AG04449 (cell line): ENCODE measurements around the gene G3BP2.

Experiments
- CTCF ChIA-PET: fragments of 350-600 bp; formaldehyde crosslinking; extraction: SDS; loops from one replicate; lab custom pipeline; 2021; ENCODE audit warnings: antibody characterized with exemption; lab: Yijun Ruan, JAX
- POLR2A ChIA-PET: fragments of 400-600, 350-600 bp; formaldehyde crosslinking; extraction: SDS; loops from one replicate; lab custom pipeline; 2020; ENCODE audit warnings: antibody characterized with exemption, inconsistent platforms; lab: Yijun Ruan, JAX
- DNase-seq: peaks from one replicate; pipeline ENCODE4 v3.0.0-alpha.2; 2010; ENCODE audit warnings: low read depth, low spot score
- H3K4me3 ChIP-seq: 2 replicates; pipeline ENCODE4 v1.5.1; 2011; ENCODE audit warnings: low read depth, mild to moderate bottlenecking, control low read depth, low read length
- TF ChIP-seq, protein P1 (sequence below): IDR thresholded peaks from one replicate; pipeline ENCODE4 v1.5.1; 2011; ENCODE audit warnings: mild to moderate bottlenecking, moderate library complexity, low read length, control low read depth, inconsistent platforms; ENCODE audit not compliant: insufficient read depth; ENCODE audit errors: missing control alignments

Gene G3BP2

DNA sequence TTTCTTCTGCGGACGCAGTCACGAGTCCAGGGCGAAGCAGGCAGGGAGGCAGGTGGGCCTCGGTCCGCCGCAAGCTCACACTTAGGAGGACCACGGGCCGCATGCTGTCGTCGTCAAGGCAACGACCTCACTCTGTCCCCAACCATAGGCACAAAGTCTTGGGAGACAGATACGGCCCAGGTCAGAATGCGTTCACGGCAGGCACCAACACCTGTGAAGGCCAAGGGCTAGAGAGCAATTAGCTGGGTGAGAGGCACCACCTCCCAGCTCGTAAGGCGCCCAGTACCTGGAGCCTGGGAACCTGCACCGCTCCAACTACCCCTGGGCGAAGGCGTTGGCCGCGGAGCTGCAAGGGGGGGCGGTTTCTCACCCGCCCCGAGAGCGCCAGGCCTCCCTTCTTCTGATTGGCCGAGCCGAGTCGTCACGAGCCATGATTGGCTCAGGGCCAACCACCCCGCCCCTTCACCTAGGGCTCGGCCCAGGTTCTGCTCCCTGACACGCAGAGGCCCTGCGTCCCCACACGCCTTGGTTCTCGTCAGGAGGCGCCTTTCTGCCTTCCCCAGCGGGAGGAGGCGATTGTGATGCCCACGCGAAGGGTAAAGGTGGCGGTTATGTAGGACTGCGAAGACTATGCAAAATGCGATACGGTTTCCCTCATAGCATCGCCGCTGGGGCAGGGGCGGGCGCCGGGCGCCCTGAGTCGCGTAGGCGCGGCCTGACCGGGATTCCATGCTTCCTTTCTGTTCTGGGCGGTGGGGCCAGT is 42.9 kb downstream of the G3BP2 start, which contains the start of gene CDKL2:
TSS of gene CDKL2 (minus strand) at position 355 of the 763 bp plus-strand sequence. CDS start 4,540 bp downstream, outside the sequence.
- ChIA-PET CTCF (no interaction called here), POLR2A (no interaction called here)
- TF ChIP-seq, protein P1, sequence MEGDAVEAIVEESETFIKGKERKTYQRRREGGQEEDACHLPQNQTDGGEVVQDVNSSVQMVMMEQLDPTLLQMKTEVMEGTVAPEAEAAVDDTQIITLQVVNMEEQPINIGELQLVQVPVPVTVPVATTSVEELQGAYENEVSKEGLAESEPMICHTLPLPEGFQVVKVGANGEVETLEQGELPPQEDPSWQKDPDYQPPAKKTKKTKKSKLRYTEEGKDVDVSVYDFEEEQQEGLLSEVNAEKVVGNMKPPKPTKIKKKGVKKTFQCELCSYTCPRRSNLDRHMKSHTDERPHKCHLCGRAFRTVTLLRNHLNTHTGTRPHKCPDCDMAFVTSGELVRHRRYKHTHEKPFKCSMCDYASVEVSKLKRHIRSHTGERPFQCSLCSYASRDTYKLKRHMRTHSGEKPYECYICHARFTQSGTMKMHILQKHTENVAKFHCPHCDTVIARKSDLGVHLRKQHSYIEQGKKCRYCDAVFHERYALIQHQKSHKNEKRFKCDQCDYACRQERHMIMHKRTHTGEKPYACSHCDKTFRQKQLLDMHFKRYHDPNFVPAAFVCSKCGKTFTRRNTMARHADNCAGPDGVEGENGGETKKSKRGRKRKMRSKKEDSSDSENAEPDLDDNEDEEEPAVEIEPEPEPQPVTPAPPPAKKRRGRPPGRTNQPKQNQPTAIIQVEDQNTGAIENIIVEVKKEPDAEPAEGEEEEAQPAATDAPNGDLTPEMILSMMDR, result no peak
- H3K4me3 ChIP-seq, result peak within 1 kb of the TSS; percentile 80
- DNase-seq, result no peak

DNA sequence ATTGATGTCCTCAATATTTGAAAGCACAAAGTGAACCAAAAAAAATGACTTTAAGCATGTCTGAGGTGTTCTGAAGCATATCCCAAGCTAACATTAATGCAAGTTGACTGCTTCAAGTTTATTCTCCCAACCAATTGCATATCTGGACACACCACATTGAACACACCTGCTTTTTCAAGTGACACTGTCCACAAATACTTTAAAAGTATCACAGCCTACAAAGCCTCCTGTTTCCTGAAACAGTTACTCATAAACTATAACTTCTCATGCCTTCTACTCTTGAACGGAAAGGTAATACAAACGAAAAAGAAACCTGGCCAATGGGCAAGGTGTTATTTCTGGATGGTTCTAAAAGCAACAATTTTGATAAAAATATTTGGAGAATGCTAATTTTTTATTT is 44.0 kb downstream of the G3BP2 start:
- POLR2A ChIA-PET, result no interaction called here
- DNase-seq, result no peak
- CTCF ChIA-PET, result no interaction called here
- H3K4me3 ChIP-seq, result no peak overlapping the region
- TF ChIP-seq, protein P1, result no peak

DNA sequence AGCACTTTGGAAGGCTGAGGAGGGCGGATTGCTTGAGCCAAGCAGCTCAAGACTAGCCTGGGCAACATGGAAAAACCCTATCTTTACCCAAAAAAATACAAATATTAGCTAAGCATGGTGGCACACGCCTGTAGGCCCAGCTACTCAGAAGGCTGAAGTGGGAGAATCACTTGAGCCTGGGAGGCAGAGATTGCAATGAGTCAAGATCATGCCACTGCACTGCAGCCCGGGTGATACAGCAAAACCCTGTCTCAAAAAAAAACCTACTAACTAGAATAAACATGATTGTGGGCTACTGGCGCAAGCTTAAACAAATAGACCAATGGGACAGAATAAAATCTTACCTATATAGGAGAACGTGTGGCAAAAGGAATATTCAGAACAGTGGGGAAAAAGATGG is 50.2 kb downstream of the G3BP2 start:
- no peak overlapping the region for H3K4me3 ChIP-seq
- CTCF ChIA-PET, result no interaction called here
- POLR2A ChIA-PET, result no interaction called here
- TF ChIP-seq, protein P1, result no peak
- DNase-seq, result no peak

DNA sequence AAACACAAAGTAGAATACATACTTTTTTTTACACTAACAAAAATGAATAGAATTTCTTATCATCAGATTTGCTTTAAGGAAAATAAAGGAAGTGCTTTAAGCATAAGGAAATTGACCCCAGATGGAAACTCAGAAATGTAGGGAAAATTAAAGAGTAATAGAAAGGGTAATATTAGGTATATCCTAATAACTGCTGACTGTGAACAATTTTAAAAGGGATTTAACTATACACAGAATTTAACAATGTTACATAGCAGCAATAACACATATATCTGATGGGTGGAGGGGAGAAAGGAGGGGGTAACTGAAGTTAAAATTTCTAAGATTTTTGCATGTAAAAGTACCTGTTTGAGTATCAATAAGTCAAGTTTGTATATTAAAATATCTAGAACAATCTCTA is 51.5 kb downstream of the G3BP2 start:
- no peak for DNase-seq
- H3K4me3 ChIP-seq, result no peak overlapping the region
- TF ChIP-seq, protein P1, result no peak
- ChIA-PET POLR2A (no interaction called here), CTCF (no interaction called here)

DNA sequence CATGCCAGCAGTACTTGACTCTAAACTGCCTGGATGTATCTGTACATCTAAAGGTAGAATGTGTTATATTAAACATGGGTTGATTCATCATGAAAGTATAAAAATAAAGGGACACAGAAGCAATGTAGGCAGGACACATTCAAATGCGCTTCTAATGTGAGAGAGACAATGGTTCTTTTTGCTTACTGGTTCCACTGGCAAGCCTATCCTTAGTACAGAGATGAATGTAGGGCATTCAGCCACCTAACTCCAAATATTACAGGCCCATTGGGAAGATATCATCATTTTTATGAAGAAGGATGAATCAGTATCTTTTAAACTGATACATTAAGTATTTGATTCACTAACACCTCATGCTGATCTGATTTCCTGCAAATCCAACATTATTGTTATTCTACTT is 60.9 kb downstream of the G3BP2 start:
- H3K4me3 ChIP-seq, result no peak overlapping the region
- TF ChIP-seq, protein P1, result no peak
- no peak for DNase-seq
- ChIA-PET CTCF (no interaction called here), POLR2A (no interaction called here)

DNA sequence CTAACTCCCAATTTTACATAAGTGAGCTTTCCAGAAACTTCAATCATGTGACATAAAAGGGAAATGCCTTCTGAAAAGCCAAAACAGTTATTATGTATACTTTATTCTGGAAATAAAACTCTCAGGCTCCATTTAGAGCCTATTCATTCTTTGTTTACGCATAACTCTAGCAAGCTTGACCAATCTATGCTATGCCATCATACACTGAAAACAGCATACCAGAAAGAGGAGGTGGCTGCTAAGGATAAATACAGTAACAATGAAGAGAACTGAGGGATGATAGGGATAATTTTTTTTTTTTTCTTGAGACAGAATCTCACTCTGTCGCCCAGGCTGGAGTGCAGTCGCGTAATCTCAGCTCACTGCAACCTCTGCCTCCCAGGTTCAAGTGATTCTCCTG is 67.3 kb downstream of the G3BP2 start:
- ChIA-PET POLR2A (no interaction called here), CTCF (no interaction called here)
- TF ChIP-seq, protein P1, result no peak
- H3K4me3 ChIP-seq, result no peak overlapping the region
- no peak for DNase-seq
